CD14-positive monocyte (primary cell): Measurements from ENCODE around the gene LRRC8C. TPM values are rescaled to one million over a fixed set of nuclear protein-coding genes. Genes with fewer than 3 reads are reported as not detected.
A peak's percentile ranks its signal among the peaks of the same experiment; 100 is the strongest.

Source experiments
- DNase-seq, 3 donors: peaks; one replicate each; pipeline ENCODE4 v3.0.0-alpha.2; 2011 to 2022
- H2AFZ ChIP-seq: 2 replicates; pipeline ENCODE4 v1.6.0; 2012; ENCODE audit warnings: mild to moderate bottlenecking, low read depth, low read length, inconsistent platforms; ENCODE audit not compliant: insufficient read depth, poor library complexity, severe bottlenecking
- H3K27ac ChIP-seq, 2 donors: 1 replicate in 1 of 2; 2 replicates in 1 of 2; pipeline ENCODE4 v1.5.1; 2012 to 2013; ENCODE audit warnings: low read length in 2 of 2, control low read depth in 1 of 2, inconsistent platforms in 1 of 2, low read depth in 1 of 2, mild to moderate bottlenecking in 1 of 2
- H3K27me3 ChIP-seq, 2 donors: one replicate each; pipeline versions ENCODE4 v1.6.0 to v1.6.1; 2011 to 2013; ENCODE audit warnings: low read length in 2 of 2; ENCODE audit not compliant: control insufficient read depth in 2 of 2, insufficient read depth in 2 of 2
- H3K36me3 ChIP-seq, 2 donors: replicated peaks in 1 of 2; 1 replicate in 1 of 2; 2 replicates in 1 of 2; pipeline versions ENCODE4 v1.5.1 to v1.6.1; 2012 to 2013; ENCODE audit warnings: low read length in 2 of 2, control low read depth in 1 of 2, inconsistent platforms in 1 of 2, mild to moderate bottlenecking in 1 of 2; ENCODE audit not compliant: insufficient read depth in 2 of 2, control insufficient read depth in 1 of 2
- H3K4me1 ChIP-seq, 2 donors: 1 replicate in 1 of 2; 2 replicates in 1 of 2; pipeline versions ENCODE4 v1.5.1 to v1.6.1; 2012 to 2013; ENCODE audit warnings: low read length in 2 of 2, control low read depth in 1 of 2, inconsistent platforms in 1 of 2, mild to moderate bottlenecking in 1 of 2, moderate library complexity in 1 of 2; ENCODE audit not compliant: insufficient read depth in 2 of 2, control insufficient read depth in 1 of 2
- H3K4me2 ChIP-seq: replicated peaks from 2 replicates; pipeline ENCODE3; 2012; ENCODE audit warnings: low read length, moderate library complexity, mild to moderate bottlenecking; ENCODE audit not compliant: poor library complexity, severe bottlenecking; ENCODE audit errors: extremely low read depth
- H3K4me3 ChIP-seq, 3 experiments: fragments of 200-600 bp in 1 of 3; sonication (generic) in 1 of 3; replicated peaks in 1 of 3; 1 replicate in 2 of 3; 2 replicates in 1 of 3; pipeline ENCODE4 v1.5.1; 2011 to 2013; ENCODE audit warnings: low read length in 3 of 3, mild to moderate bottlenecking in 3 of 3, control low read depth in 2 of 3, low read depth in 2 of 3, inconsistent platforms in 1 of 3, moderate library complexity in 1 of 3
- H3K79me2 ChIP-seq: 2 replicates; pipeline ENCODE4 v1.6.0; 2012; ENCODE audit warnings: mild to moderate bottlenecking, control low read depth, inconsistent platforms, low read length, moderate library complexity; ENCODE audit not compliant: insufficient read depth
- H3K9ac ChIP-seq: 2 replicates; pipeline ENCODE4 v1.6.0; 2017; ENCODE audit warnings: low read length, mild to moderate bottlenecking; ENCODE audit not compliant: insufficient read depth, poor library complexity, severe bottlenecking
- H3K9me3 ChIP-seq, 2 donors: replicated peaks in 1 of 2; 1 replicate in 1 of 2; 2 replicates in 1 of 2; pipeline versions ENCODE4 v1.5.1 to v1.6.1; 2012 to 2013; ENCODE audit warnings: low read length in 2 of 2, control low read depth in 1 of 2; ENCODE audit not compliant: control insufficient read depth in 1 of 2, insufficient read depth in 1 of 2
- H4K20me1 ChIP-seq: 2 replicates; pipeline ENCODE4 v1.6.0; 2012; ENCODE audit warnings: mild to moderate bottlenecking, low read length, control low read depth, moderate library complexity; ENCODE audit not compliant: insufficient read depth
- H3K27ac Mint-ChIP-seq, 7 donors: one replicate each; pipeline ENCODE4 v1.8.0; 2020; ENCODE audit warnings: mild to moderate bottlenecking in 7 of 7, mixed read lengths in 7 of 7, moderate library complexity in 6 of 7, inconsistent platforms in 2 of 7
- H3K27me3 Mint-ChIP-seq, 3 donors: one replicate each; pipeline ENCODE4 v1.8.0; 2021 to 2022; ENCODE audit warnings: low read depth in 3 of 3, mild to moderate bottlenecking in 3 of 3, mixed read lengths in 3 of 3, moderate library complexity in 3 of 3, inconsistent platforms in 1 of 3
- H3K36me3 Mint-ChIP-seq, 2 donors: one replicate each; pipeline ENCODE4 v1.8.0; 2020; ENCODE audit warnings: mixed read lengths in 2 of 2, inconsistent platforms in 1 of 2, mild to moderate bottlenecking in 1 of 2
- H3K4me1 Mint-ChIP-seq: one replicate; pipeline ENCODE4 v1.8.0; 2020; ENCODE audit warnings: mild to moderate bottlenecking, mixed read lengths
- H3K4me3 Mint-ChIP-seq, 2 donors: one replicate each; pipeline ENCODE4 v1.8.0; 2020; ENCODE audit warnings: mild to moderate bottlenecking in 2 of 2, mixed read lengths in 2 of 2, moderate library complexity in 1 of 2
- H3K9me3 Mint-ChIP-seq, 7 donors: one replicate each; pipeline ENCODE4 v1.8.0; 2020 to 2022; ENCODE audit warnings: mixed read lengths in 7 of 7, mild to moderate bottlenecking in 6 of 7, moderate library complexity in 6 of 7, inconsistent platforms in 2 of 7
- WGBS: methylation state at CpG from one replicate; pipeline ENCODE4 v1.1.5; 2013; ENCODE audit warnings: missing lambda C conversion rate; ENCODE audit not compliant: insufficient coverage; 5-methylcytosine and 5-hydroxymethylcytosine counted together
- intact Hi-C, 2 donors: fragments of 100-400 bp; cut with micrococcal nuclease; formaldehyde crosslinking; loops; one replicate each; pipeline versions ENCODE4 v1.15.0 to v1.15.1; 2023
- polyA plus RNA-seq, 3 donors: library from polyadenylated mRNA; depleted of rRNA in 1 of 3; unstranded in 2 of 3; stranded (reverse) in 1 of 3; fragments of 300-500 nt in 2 of 3; fragments of >200 nt in 1 of 3; fragmentation: Illumina TruSeq in 2 of 3; gene quantifications; 1 replicate in 2 of 3; 2 replicates in 1 of 3; pipeline ENCODE4 v1.2.3, GENCODE V29; 2012 to 2021
- TF ChIP-seq, protein P1 (sequence below): fragments of 200-600 bp; IDR thresholded peaks from one replicate; pipeline ENCODE4 v1.8.0; 2022; ENCODE audit warnings: antibody characterized with exemption, mild to moderate bottlenecking

The LRRC8C gene
- polyA plus RNA-seq, 3 donors = 13.0 to 18.6 (median 16.3) TPM

DNA sequence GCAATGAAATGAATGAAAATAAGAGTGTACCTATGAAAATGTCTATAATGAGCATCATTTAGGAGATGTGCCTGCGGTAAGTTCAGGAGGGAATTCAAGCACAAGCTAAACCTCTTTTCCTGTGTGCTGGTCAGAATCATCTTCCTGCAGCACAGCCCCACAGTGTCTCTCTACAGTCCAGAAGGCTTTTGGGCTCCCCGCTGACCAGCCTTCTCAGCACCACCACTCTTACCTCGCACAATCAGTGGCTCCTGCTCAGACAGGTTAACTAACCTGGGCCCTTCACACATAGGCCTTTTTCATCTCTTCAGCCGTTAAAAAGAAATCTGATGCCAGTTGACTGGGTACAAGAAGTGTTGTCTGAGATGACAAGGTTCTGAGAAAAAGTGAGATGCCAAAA is 57.7 kb downstream of the LRRC8C start:
- Histone ChIP-seq H3K36me3 (peaks cover 36 to 58% of the 10 kb centered on the region in 2 donors), H3K79me2 (peaks cover 92% of the 10 kb centered on the region), H3K4me3 (no peak overlapping the region), H3K9me3 (no peaks in the 10 kb centered on the region), H3K4me2 (no peak overlapping the region), H3K9ac (no peak overlapping the region), H4K20me1 (peaks cover 5% of the 10 kb centered on the region), H3K27ac (peak overlapping the region in 1 of 2 donors; percentile 79), H2AFZ (no peak overlapping the region), H3K27me3 (no peaks in the 10 kb centered on the region), H3K4me1 (peaks cover 34 to 44% of the 10 kb centered on the region in 2 donors)
- DNase-seq = no peak
- intact Hi-C loops = loop anchor here in 1 of 2 donors (10.0 kb wide), 1 partner anchor 64 kb away; no protein-coding TSS in a partner anchor
- TF ChIP-seq, protein P1, sequence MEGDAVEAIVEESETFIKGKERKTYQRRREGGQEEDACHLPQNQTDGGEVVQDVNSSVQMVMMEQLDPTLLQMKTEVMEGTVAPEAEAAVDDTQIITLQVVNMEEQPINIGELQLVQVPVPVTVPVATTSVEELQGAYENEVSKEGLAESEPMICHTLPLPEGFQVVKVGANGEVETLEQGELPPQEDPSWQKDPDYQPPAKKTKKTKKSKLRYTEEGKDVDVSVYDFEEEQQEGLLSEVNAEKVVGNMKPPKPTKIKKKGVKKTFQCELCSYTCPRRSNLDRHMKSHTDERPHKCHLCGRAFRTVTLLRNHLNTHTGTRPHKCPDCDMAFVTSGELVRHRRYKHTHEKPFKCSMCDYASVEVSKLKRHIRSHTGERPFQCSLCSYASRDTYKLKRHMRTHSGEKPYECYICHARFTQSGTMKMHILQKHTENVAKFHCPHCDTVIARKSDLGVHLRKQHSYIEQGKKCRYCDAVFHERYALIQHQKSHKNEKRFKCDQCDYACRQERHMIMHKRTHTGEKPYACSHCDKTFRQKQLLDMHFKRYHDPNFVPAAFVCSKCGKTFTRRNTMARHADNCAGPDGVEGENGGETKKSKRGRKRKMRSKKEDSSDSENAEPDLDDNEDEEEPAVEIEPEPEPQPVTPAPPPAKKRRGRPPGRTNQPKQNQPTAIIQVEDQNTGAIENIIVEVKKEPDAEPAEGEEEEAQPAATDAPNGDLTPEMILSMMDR = no peak
- H3K9me3 Mint-ChIP-seq = no peaks in the 10 kb centered on the region
- no peak overlapping the region for H3K4me3 Mint-ChIP-seq
- peaks cover 47 to 59% of the 10 kb centered on the region in 2 donors for H3K36me3 Mint-ChIP-seq
- H3K4me1 Mint-ChIP-seq = peaks cover 68% of the 10 kb centered on the region
- 100% methylated on average over 2 of the region's 4 CpGs for WGBS
- H3K27me3 Mint-ChIP-seq = peaks cover 0 to 3% (median 0%) of the 10 kb centered on the region in 3 donors
- H3K27ac Mint-ChIP-seq = peak overlapping the region; percentile 15 to 79 (median 64)

- TF ChIP-seq, protein P1 = no peak
- no peaks in the 10 kb centered on the region for H3K9me3 ChIP-seq
- peaks cover 0 to 5% (median 0%) of the 10 kb centered on the region in 3 donors for H3K27me3 Mint-ChIP-seq
- peaks cover 33 to 47% of the 10 kb centered on the region in 2 donors for H3K4me1 ChIP-seq
- peak overlapping the region; percentile 1 to 60 for H3K4me3 Mint-ChIP-seq
- H3K27me3 ChIP-seq = no peaks in the 10 kb centered on the region
- peaks cover 22 to 48% of the 10 kb centered on the region in 2 donors for H3K36me3 ChIP-seq
- peak overlapping the region in 1 of 3 experiments; percentile 5 for H3K4me3 ChIP-seq
- no peaks in the 10 kb centered on the region for H3K9me3 Mint-ChIP-seq
- H4K20me1 ChIP-seq = no peaks in the 10 kb centered on the region
- 0% methylated on average over 1 of the region's 4 CpGs for WGBS
- no peak overlapping the region for H2AFZ ChIP-seq
- peaks cover 71% of the 10 kb centered on the region for H3K4me1 Mint-ChIP-seq
- peak in 2 of 3 donors; percentile 71 to 83 for DNase-seq
- peaks cover 36 to 49% of the 10 kb centered on the region in 2 donors for H3K36me3 Mint-ChIP-seq
- H3K9ac ChIP-seq = no peak overlapping the region
- peaks cover 91% of the 10 kb centered on the region for H3K79me2 ChIP-seq
- intact Hi-C loops = loop anchor here in 1 of 2 donors (10.0 kb wide), 1 partner anchor 62 kb away; no protein-coding TSS in a partner anchor
- H3K4me2 ChIP-seq = peak overlapping the region; percentile 51
- peak overlapping the region; percentile 85 to 95 (median 90) for H3K27ac Mint-ChIP-seq
- peak overlapping the region; percentile 8 to 79 for H3K27ac ChIP-seq
These were observed 59.9 kb downstream of the LRRC8C start for GRCh38 chr1:89692601-89693521.
